K562 (cell line): ENCODE data around the gene CCDC87. TPM values are rescaled to one million over a fixed set of nuclear protein-coding genes. Genes with fewer than 3 reads are reported as not detected.

Experiments used
- ATAC-seq: fragments of 200-7000 bp; cut with Tn5 transposase; 3 replicates; pipeline ENCODE4 v1.9.1; 2020; ENCODE audit warnings: moderate library complexity
- BruUV-seq: library from RNA; stranded (reverse); fragments of 400-500 nt; replicated peaks from 2 replicates; lab custom pipeline; 2021; lab: Mats Ljungman, UMichigan
- CTCF ChIA-PET: fragments of 300-600 bp; formaldehyde crosslinking; extraction: SDS; loops from one replicate; lab custom pipeline; 2021; ENCODE audit warnings: low intra/inter-chr PET ratio; lab: Yijun Ruan, JAX
- POLR2A ChIA-PET: fragments of 300-600, 350-650 bp; sonication (Branson Sonifier 250); formaldehyde crosslinking; extraction: SDS; loops from one replicate; lab custom pipeline; 2021; ENCODE audit warnings: antibody characterized with exemption, inconsistent platforms; lab: Yijun Ruan, JAX
- DNase-seq, 4 experiments: peaks; one replicate each; pipeline versions ENCODE4 v3.0.0 to v3.0.0-alpha.2; 2011 to 2018; ENCODE audit warnings: low spot score in 3 of 4, mixed read lengths in 3 of 4; ENCODE audit errors: extremely low read depth in 1 of 4
- FAIRE-seq: peaks from 2 replicates; lab custom pipeline; 2011; peaks lifted over from hg19 to GRCh38; lab: Jason Lieb, UNC
- H2AFZ ChIP-seq: 2 replicates; pipeline ENCODE4 v1.6.0; 2011; ENCODE audit warnings: low read depth, low read length, control low read depth, inconsistent platforms
- H3K27ac ChIP-seq: fragments of 200-600 bp; 3 replicates; pipeline ENCODE4 v1.8.0; 2011; ENCODE audit warnings: low read depth, mild to moderate bottlenecking, control low read depth, inconsistent platforms, low read length, moderate library complexity, mixed read lengths; ENCODE audit errors: extremely low read depth
- H3K27me3 ChIP-seq, 2 experiments: fragments of 300-600 bp in 1 of 2; 2 replicates in 1 of 2; 3 replicates in 1 of 2; pipeline versions ENCODE4 v1.6.0 to v1.8.0; 2011; ENCODE audit warnings: inconsistent platforms in 2 of 2, low read length in 2 of 2, mild to moderate bottlenecking in 1 of 2, mixed read lengths in 1 of 2, moderate library complexity in 1 of 2; ENCODE audit not compliant: control insufficient read depth in 2 of 2, insufficient read depth in 2 of 2
- H3K36me3 ChIP-seq: fragments of 300-600 bp; 3 replicates; pipeline ENCODE4 v1.8.0; 2011; ENCODE audit warnings: mild to moderate bottlenecking, low read length, inconsistent platforms; ENCODE audit not compliant: control insufficient read depth, insufficient read depth
- H3K4me1 ChIP-seq, 2 experiments: fragments of 200-600 bp in 1 of 2; replicated peaks in 1 of 2; 2 replicates in 1 of 2; 3 replicates in 1 of 2; pipeline versions ENCODE4 v1.5.1 to v1.8.0; 2011; ENCODE audit warnings: inconsistent platforms in 2 of 2, low read length in 2 of 2, mild to moderate bottlenecking in 1 of 2, mixed read lengths in 1 of 2, moderate library complexity in 1 of 2; ENCODE audit not compliant: control insufficient read depth in 2 of 2, insufficient read depth in 2 of 2
- H3K4me2 ChIP-seq: 2 replicates; pipeline ENCODE4 v1.6.1; 2011; ENCODE audit warnings: low read length, control low read depth, inconsistent platforms, mixed read lengths; ENCODE audit not compliant: insufficient read depth
- H3K4me3 ChIP-seq: fragments of 200-600 bp; sonication (generic), shearing (Covaris generic); 2 replicates; pipeline ENCODE4 v1.5.1; 2016; ENCODE audit warnings: control low read depth, inconsistent platforms
- H3K79me2 ChIP-seq: fragments of 200-600 bp; 3 replicates; pipeline ENCODE4 v1.8.0; 2011; ENCODE audit warnings: low read length, inconsistent platforms; ENCODE audit not compliant: control insufficient read depth, insufficient read depth
- H3K9ac ChIP-seq, 2 experiments: 2 replicates each; pipeline versions ENCODE4 v1.6.0 to v1.6.1; 2011; ENCODE audit warnings: low read depth in 2 of 2, low read length in 2 of 2, control low read depth in 1 of 2, inconsistent platforms in 1 of 2, mild to moderate bottlenecking in 1 of 2, mixed read lengths in 1 of 2; ENCODE audit not compliant: insufficient read depth in 1 of 2
- H3K9me1 ChIP-seq: one replicate; pipeline ENCODE4 v1.6.0; 2011; ENCODE audit warnings: inconsistent platforms, mild to moderate bottlenecking, low read length, moderate library complexity; ENCODE audit not compliant: control insufficient read depth, insufficient read depth
- H3K9me3 ChIP-seq: replicated peaks from 2 replicates; pipeline ENCODE4 v1.5.1; 2011; ENCODE audit warnings: low read depth, low read length, inconsistent platforms; ENCODE audit not compliant: control insufficient read depth, insufficient read depth
- H4K20me1 ChIP-seq: replicated peaks from 2 replicates; pipeline ENCODE4 v1.6.1; 2011; ENCODE audit warnings: low read length, inconsistent platforms, mixed read lengths; ENCODE audit not compliant: control insufficient read depth, insufficient read depth
- ETV6 ChIP-seq, 3 experiments: fragments of 150-350 bp in 1 of 3; sonication (generic) in 1 of 3; formaldehyde crosslinking in 1 of 3; IDR thresholded peaks; 2 replicates each; pipeline versions ENCODE4 v1.6.1 to v1.8.0; 2014 to 2022; ENCODE audit warnings: borderline replicate concordance in 2 of 3, low read depth in 2 of 3, antibody characterized with exemption in 1 of 3, low read length in 1 of 3, mild to moderate bottlenecking in 1 of 3, missing genetic modification reagents in 1 of 3
- MCM7 ChIP-seq, 2 experiments: fragments of 450-650 bp; IDR thresholded peaks; 2 replicates each; pipeline ENCODE4 v1.6.1; 2016 to 2018
- PTBP1 ChIP-seq: fragments of 200-400 bp; formaldehyde crosslinking; IDR thresholded peaks from 2 replicates; pipeline ENCODE4 v1.6.1; 2017; ENCODE audit warnings: low read depth, low read length
- SIN3B ChIP-seq: fragments of 450-650 bp; IDR thresholded peaks from 2 replicates; pipeline ENCODE4 v1.6.1; 2017; ENCODE audit warnings: low read depth, mild to moderate bottlenecking, moderate library complexity
- SNRNP70 ChIP-seq: fragments of 200-400 bp; formaldehyde crosslinking; optimal IDR thresholded peaks from 2 replicates; pipeline ENCODE3; 2017; ENCODE audit warnings: low read depth, low read length
- ZNF121 ChIP-seq: sonication (generic); formaldehyde crosslinking; conservative IDR thresholded peaks from 2 replicates; pipeline ENCODE4 v1.8.0; 2022; ENCODE audit warnings: missing genetic modification reagents
- ZNF444 ChIP-seq: fragments of 250-450 bp; sonication (Bioruptor Pico); IDR thresholded peaks from 2 replicates; pipeline ENCODE4 v1.4.0; 2020; ENCODE audit warnings: mild to moderate bottlenecking, moderate library complexity
- WGBS: fragments of 100-300 bp; shearing (Covaris generic); methylation state at CpG from one replicate; pipeline ENCODE4 v1.1.6; 2016; ENCODE audit warnings: low coverage, mixed read lengths; ENCODE audit not compliant: insufficient coverage; ENCODE audit errors: missing lambda C conversion rate; 5-methylcytosine and 5-hydroxymethylcytosine counted together
- in situ Hi-C: fragments of 300-500 bp; cut with MboI; formaldehyde crosslinking; loops from 4 replicates; pipeline ENCODE4 v1.15.0; 2018; ENCODE audit warnings: inconsistent platforms, mixed read lengths
- intact Hi-C: fragments of 100-400 bp; cut with micrococcal nuclease; formaldehyde crosslinking; loops from 2 replicates; pipeline ENCODE4 v1.14.2; 2022
- polyA plus RNA-seq, 8 experiments: library from polyadenylated mRNA; depleted of rRNA in 4 of 8; stranded (reverse) in 5 of 8; unstranded in 3 of 8; fragments of >200 nt; fragmentation: Nextera tagmentation in 2 of 8; fragmentation: Illumina TruSeq in 1 of 8; extraction: Ambion mirVana in 2 of 8; extraction: Trizol in 1 of 8; gene quantifications; 2 replicates each; pipeline versions ENCODE4 v1.2.1 to v1.2.3, GENCODE V29; 2011 to 2014; ENCODE audit warnings: inconsistent platforms in 1 of 8, missing spikeins in 1 of 8
- total RNA-seq, 7 experiments: library from RNA; depleted of rRNA in 6 of 7; stranded (reverse); fragments of >200 nt in 6 of 7; fragmentation: Illumina TruSeq in 2 of 7; extraction: Trizol in 2 of 7; gene quantifications; 2 replicates each; pipeline versions ENCODE4 v1.2.1 to v1.2.3, GENCODE V29; 2011 to 2021; ENCODE audit warnings: low replicate concordance in 1 of 7
- TF ChIP-seq, protein P1 (sequence below): fragments of 200-800 bp; sonication (Bioruptor generic); IDR thresholded peaks from 2 replicates; pipeline ENCODE4 v1.6.1; 2016; ENCODE audit warnings: missing genetic modification characterization, missing compliant biosample characterization
- TF ChIP-seq, protein P2 (sequence below): fragments of 450-650 bp; IDR thresholded peaks from 2 replicates; pipeline ENCODE4 v1.6.1; 2016; ENCODE audit warnings: borderline replicate concordance
- TF ChIP-seq, protein P3 (sequence below): sonication (generic); formaldehyde crosslinking; IDR thresholded peaks from 2 replicates; pipeline ENCODE4 v1.9.0; 2022; ENCODE audit warnings: mild to moderate bottlenecking, missing genetic modification reagents

The CCDC87 gene
- total and polyA plus RNA-seq, 9 of the 15 experiments (the other 6 are each of a cell fraction or from before 2014, with no cell fraction given) = 0.03 to 0.44 (median 0.15) TPM; not detected in 1

DNA sequence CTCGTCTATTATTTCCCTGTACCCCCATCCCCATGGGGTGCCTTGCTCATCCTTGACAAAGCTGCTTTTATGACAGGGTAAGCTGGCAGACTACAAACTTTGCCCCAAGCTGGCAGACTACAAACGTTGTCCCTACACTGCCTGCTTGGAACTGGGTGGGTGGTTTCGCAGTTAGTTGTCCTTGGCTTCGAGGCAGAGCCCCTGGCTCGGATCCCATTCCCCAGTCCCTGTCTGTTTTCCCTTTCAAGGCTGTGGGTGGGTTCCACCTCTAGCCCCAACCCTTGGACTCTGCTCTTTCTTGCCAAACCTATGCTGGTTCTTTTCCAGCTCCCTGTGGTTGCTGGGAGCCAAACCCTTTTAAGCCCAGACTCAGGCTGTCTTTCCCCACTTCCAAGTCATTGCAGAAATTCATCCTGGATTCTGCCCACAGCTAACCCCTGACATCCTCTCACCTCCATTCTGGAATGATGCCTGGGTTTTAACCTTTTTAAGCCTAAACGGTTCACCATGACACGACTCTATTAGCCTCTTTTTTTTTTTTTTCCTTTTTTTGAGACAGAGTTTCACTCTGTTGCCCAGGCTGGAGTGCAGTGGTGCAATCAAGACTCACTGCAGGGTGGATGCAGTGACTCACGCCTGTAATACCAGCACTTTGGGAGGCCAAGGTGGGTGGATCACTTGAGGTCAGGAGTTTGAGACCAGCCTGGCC, 14.4 kb upstream of the CCDC87 start:
- Histone ChIP-seq H3K9ac (no peak overlapping the region), H3K36me3 (peaks cover 24% of the 10 kb centered on the region; the same call in 2 of the 3 replicates), H3K27me3 (no peaks in the 10 kb centered on the region), H3K79me2 (no peaks in the 10 kb centered on the region), H3K4me2 (no peak overlapping the region), H4K20me1 (no peaks in the 10 kb centered on the region), H3K27ac (no peak overlapping the region), H2AFZ (no peak overlapping the region), H3K9me1 (no peaks in the 10 kb centered on the region), H3K4me1 (peaks cover 3 to 12% of the 10 kb centered on the region in 2 experiments; a peak in 4 of 5 replicates), H3K4me3 (no peak overlapping the region), H3K9me3 (no peaks in the 10 kb centered on the region; the same call in 1 of the 2 replicates)
- CTCF ChIA-PET = no interaction called here
- ATAC-seq = no peak
- POLR2A ChIA-PET = interaction anchor here (0.7 to 5.3 kb wide), 5 partner anchors 9 to 23 kb away, joined by 3 to 34 read pairs (median 3); partner anchors contain the start of genes CCDC87, CCS and RBM14
- BruUV-seq = no TSS peak
- no peak for FAIRE-seq
- in situ Hi-C loops = no loop called here
- DNase-seq = no peak
- 61% methylated on average over 8 of the region's 8 CpGs for WGBS
- intact Hi-C loops = no loop called here
- TF ChIP-seq PTBP1 (no peak), ZNF444 (no peak), SIN3B (no peak), ZNF121 (CRISPR knock-in tag) (no peak), SNRNP70 (no peak), ETV6 (IDR thresholded peaks at IDR 0.05; ENCODE audit: borderline replicate concordance in 1 of 2, low read depth in 2 of 2, low read length in 1 of 2) (no peak), ETV6 (CRISPR knock-in tag; IDR thresholded peaks at IDR 0.05; ENCODE audit: borderline replicate concordance) (no peak), MCM7 (IDR thresholded peaks at IDR 0.05) (no peak)
- TF ChIP-seq, protein P1, sequence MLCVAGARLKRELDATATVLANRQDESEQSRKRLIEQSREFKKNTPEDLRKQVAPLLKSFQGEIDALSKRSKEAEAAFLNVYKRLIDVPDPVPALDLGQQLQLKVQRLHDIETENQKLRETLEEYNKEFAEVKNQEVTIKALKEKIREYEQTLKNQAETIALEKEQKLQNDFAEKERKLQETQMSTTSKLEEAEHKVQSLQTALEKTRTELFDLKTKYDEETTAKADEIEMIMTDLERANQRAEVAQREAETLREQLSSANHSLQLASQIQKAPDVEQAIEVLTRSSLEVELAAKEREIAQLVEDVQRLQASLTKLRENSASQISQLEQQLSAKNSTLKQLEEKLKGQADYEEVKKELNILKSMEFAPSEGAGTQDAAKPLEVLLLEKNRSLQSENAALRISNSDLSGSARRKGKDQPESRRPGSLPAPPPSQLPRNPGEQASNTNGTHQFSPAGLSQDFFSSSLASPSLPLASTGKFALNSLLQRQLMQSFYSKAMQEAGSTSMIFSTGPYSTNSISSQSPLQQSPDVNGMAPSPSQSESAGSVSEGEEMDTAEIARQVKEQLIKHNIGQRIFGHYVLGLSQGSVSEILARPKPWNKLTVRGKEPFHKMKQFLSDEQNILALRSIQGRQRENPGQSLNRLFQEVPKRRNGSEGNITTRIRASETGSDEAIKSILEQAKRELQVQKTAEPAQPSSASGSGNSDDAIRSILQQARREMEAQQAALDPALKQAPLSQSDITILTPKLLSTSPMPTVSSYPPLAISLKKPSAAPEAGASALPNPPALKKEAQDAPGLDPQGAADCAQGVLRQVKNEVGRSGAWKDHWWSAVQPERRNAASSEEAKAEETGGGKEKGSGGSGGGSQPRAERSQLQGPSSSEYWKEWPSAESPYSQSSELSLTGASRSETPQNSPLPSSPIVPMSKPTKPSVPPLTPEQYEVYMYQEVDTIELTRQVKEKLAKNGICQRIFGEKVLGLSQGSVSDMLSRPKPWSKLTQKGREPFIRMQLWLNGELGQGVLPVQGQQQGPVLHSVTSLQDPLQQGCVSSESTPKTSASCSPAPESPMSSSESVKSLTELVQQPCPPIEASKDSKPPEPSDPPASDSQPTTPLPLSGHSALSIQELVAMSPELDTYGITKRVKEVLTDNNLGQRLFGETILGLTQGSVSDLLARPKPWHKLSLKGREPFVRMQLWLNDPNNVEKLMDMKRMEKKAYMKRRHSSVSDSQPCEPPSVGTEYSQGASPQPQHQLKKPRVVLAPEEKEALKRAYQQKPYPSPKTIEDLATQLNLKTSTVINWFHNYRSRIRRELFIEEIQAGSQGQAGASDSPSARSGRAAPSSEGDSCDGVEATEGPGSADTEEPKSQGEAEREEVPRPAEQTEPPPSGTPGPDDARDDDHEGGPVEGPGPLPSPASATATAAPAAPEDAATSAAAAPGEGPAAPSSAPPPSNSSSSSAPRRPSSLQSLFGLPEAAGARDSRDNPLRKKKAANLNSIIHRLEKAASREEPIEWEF = no peak
- TF ChIP-seq, protein P2, sequence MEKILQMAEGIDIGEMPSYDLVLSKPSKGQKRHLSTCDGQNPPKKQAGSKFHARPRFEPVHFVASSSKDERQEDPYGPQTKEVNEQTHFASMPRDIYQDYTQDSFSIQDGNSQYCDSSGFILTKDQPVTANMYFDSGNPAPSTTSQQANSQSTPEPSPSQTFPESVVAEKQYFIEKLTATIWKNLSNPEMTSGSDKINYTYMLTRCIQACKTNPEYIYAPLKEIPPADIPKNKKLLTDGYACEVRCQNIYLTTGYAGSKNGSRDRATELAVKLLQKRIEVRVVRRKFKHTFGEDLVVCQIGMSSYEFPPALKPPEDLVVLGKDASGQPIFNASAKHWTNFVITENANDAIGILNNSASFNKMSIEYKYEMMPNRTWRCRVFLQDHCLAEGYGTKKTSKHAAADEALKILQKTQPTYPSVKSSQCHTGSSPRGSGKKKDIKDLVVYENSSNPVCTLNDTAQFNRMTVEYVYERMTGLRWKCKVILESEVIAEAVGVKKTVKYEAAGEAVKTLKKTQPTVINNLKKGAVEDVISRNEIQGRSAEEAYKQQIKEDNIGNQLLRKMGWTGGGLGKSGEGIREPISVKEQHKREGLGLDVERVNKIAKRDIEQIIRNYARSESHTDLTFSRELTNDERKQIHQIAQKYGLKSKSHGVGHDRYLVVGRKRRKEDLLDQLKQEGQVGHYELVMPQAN = no peak
- TF ChIP-seq, protein P3, sequence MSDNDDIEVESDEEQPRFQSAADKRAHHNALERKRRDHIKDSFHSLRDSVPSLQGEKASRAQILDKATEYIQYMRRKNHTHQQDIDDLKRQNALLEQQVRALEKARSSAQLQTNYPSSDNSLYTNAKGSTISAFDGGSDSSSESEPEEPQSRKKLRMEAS (CRISPR knock-in tag) = no peak
